VCaP (cell line): ENCODE measurements around the gene NEK4.
A peak's percentile ranks its signal among the peaks of the same experiment; 100 is the strongest.
"Not testable (repeated sequence)": the region's sequence is repeated elsewhere in the genome, so short reads cannot be mapped to it uniquely, and the experiment has no call there.

Source experiments
- H3K27ac ChIP-seq: fragments of 450-650 bp; 2 replicates; pipeline ENCODE4 v1.5.1; 2017
- CTCF ChIP-seq: fragments of 450-650 bp; conservative IDR thresholded peaks from 2 replicates; pipeline ENCODE4 v1.5.1; 2017; ENCODE audit warnings: mild to moderate bottlenecking, moderate library complexity

The NEK4 gene

GRCh38 chr3:52743152-52743551 lies 27.6 kb downstream of the NEK4 start:
- TF ChIP-seq CTCF = no peak
- H3K27ac ChIP-seq = peak overlapping the region; percentile 64

DNA sequence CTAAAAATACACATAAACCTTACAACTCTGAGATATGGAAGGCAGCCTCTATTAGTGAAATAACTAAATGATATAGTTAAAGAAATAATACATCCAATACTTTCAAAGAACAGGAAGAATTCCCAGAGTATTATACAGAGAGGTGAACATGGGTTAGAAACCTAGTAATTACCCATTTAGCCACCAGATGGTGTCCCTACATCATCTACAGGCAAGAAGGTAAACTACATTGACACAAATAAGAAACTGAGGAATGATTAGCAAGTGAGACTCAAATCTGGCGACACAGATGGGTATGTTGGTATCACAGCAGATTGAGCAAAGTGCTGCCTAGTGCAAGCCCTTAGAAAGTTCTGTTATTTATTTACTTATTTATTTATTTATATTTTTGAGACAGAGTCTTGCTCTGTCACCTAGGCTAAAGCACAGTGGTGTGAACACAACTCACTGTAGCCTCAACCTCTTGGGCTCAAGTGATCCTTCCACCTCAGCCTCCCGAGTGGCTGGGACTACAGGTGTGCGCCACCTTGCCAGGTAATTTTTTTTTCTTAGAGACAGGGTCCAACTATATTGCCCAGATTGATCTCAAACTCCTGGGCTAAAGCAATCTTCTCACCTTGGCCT lies 28.2 kb downstream of the NEK4 start:
- H3K27ac ChIP-seq = peak overlapping the region; percentile 64
- TF ChIP-seq CTCF = peak; percentile 79

DNA sequence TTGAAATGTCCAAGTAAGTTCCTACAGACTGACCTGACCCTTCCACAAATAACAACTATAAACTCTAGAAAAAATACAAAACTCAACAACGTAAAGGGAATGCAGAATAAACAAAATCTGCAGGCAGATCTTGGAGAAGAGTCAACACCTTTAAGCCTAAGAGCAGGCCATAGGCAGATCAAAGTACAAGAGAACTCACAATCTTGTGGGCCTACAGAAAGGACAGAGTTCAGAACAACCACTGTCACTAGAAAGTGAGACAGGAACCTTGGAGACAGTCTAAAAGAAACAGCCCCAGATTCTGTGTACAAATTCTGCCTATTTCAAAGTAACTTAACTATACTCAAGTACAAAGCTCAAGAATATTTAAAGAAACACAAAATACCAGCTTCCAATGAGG lies 31.0 kb downstream of the NEK4 start:
- H3K27ac ChIP-seq = no peak overlapping the region
- TF ChIP-seq CTCF = no peak

GRCh38 chr3:52733256-52733891 lies 37.4 kb downstream of the NEK4 start:
- no peak for TF ChIP-seq CTCF

DNA sequence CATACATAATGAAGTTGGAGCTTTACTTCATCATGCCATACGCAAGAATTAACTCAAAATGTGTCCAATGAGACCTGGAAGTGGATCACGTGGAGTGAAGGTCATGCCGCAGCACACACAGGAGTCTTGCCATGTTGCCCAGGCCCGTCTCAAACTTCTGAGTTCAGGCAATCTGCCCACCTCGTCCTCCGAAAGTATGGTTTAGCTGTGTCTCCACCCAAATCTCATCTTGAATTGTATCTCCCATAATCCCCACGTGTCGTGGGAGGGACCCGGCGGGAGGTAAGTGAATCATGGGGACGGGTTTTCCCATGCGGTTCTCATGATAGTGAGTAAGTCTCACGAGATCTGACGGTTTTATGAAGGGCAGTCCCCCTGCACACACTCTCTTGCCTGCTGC lies 39.1 kb downstream of the NEK4 start:
- no peak for TF ChIP-seq CTCF
- no peak overlapping the region for H3K27ac ChIP-seq

More at GRCh38 chr3:52733256-52733891, 37.4 kb downstream of the NEK4 start:
- no peak overlapping the region for H3K27ac ChIP-seq

GRCh38 chr3:52730681-52731080 lies 40.1 kb downstream of the NEK4 start:
- no peak for TF ChIP-seq CTCF
- H3K27ac ChIP-seq = no peak overlapping the region

- H3K27ac ChIP-seq = not testable (repeated sequence)
Observed at GRCh38 chr3:52728753-52729152, 42.0 kb downstream of the NEK4 start.

- no peak for TF ChIP-seq CTCF
- no peak overlapping the region for H3K27ac ChIP-seq
Observed at GRCh38 chr3:52724511-52724910, 46.2 kb downstream of the NEK4 start.
